SK-N-SH treated with all-trans-retinoic acid at 6 μM for 48 hours (cell line): ENCODE measurements around the gene RHOJ.

Experiments used
- ARNTL ChIP-seq: fragments of 450-650 bp; formaldehyde crosslinking; IDR thresholded peaks from 2 replicates; pipeline ENCODE4 v1.5.0; 2020; ENCODE audit warnings: low read depth, mild to moderate bottlenecking, moderate library complexity, borderline replicate concordance
- CSDC2 ChIP-seq: fragments of 250-450 bp; sonication (Bioruptor Pico); IDR thresholded peaks from 2 replicates; pipeline ENCODE4 v1.5.0; 2020; ENCODE audit warnings: mild to moderate bottlenecking, moderate library complexity
- GLIS3 ChIP-seq: fragments of 250-450 bp; sonication (Bioruptor Pico); IDR thresholded peaks from 2 replicates; pipeline ENCODE4 v1.5.0; 2020; ENCODE audit warnings: mild to moderate bottlenecking, moderate library complexity
- ISL1 ChIP-seq: fragments of 250-450 bp; sonication (Bioruptor Pico); IDR thresholded peaks from 2 replicates; pipeline ENCODE4 v2.1.2; 2022; ENCODE audit warnings: mild to moderate bottlenecking, moderate library complexity
- TCF4 ChIP-seq: fragments of 250-450 bp; sonication (Bioruptor Pico); IDR thresholded peaks from 2 replicates; pipeline ENCODE4 v1.8.0; 2021; ENCODE audit warnings: mild to moderate bottlenecking, moderate library complexity, borderline replicate concordance
- ZFP3 ChIP-seq: fragments of 250-450 bp; sonication (Bioruptor Pico); IDR thresholded peaks from 2 replicates; pipeline ENCODE4 v1.5.0; 2020; ENCODE audit warnings: mild to moderate bottlenecking, moderate library complexity
- ZNF70 ChIP-seq: fragments of 450-650 bp; formaldehyde crosslinking; IDR thresholded peaks from 2 replicates; pipeline ENCODE4 v1.5.0; 2020; ENCODE audit warnings: mild to moderate bottlenecking, moderate library complexity
- ZNF8 ChIP-seq: fragments of 450-650 bp; formaldehyde crosslinking; IDR thresholded peaks from 2 replicates; pipeline ENCODE4 v1.5.0; 2020; ENCODE audit warnings: mild to moderate bottlenecking, moderate library complexity
- TF ChIP-seq, protein P1 (sequence below): fragments of 250-450 bp; sonication (Bioruptor Pico); IDR thresholded peaks from 2 replicates; pipeline ENCODE4 v1.5.1; 2021; ENCODE audit warnings: mild to moderate bottlenecking, moderate library complexity
- TF ChIP-seq, protein P2 (sequence below): fragments of 250-450 bp; sonication (Bioruptor Pico); IDR thresholded peaks from 2 replicates; pipeline ENCODE4 v1.8.0; 2020; ENCODE audit warnings: mild to moderate bottlenecking, moderate library complexity, borderline replicate concordance

DNA sequence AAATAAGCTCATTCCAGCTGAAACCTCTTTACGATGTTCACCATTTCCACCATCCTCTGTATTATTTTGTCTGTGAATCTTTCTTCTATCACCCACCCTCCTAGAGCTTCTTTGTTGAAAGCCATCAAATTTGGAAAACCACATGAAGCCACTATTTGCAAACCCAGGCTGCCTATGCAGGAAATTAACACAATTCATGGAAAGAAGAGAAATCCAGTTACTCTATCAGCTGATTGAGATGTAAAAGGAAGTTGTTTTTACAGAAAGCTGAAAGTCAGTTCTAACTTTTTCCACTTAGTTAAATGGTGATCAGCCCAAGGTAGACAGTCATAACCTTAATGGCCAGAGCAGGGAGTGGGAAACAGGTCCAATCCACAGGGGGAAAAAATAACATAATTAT is 6.6 kb downstream of the RHOJ start:
- TF ChIP-seq, protein P1, sequence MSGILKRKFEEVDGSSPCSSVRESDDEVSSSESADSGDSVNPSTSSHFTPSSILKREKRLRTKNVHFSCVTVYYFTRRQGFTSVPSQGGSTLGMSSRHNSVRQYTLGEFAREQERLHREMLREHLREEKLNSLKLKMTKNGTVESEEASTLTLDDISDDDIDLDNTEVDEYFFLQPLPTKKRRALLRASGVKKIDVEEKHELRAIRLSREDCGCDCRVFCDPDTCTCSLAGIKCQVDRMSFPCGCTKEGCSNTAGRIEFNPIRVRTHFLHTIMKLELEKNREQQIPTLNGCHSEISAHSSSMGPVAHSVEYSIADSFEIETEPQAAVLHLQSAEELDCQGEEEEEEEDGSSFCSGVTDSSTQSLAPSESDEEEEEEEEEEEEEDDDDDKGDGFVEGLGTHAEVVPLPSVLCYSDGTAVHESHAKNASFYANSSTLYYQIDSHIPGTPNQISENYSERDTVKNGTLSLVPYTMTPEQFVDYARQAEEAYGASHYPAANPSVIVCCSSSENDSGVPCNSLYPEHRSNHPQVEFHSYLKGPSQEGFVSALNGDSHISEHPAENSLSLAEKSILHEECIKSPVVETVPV (CRISPR knock-in tag), result no peak
- TF ChIP-seq CSDC2 (CRISPR knock-in tag), result no peak
- TF ChIP-seq TCF4 (CRISPR knock-in tag), result no peak
- no peak for TF ChIP-seq ARNTL (CRISPR knock-in tag)
- no peak for TF ChIP-seq ZNF70 (CRISPR knock-in tag)
- no peak for TF ChIP-seq ISL1 (CRISPR knock-in tag)
- TF ChIP-seq, protein P2, sequence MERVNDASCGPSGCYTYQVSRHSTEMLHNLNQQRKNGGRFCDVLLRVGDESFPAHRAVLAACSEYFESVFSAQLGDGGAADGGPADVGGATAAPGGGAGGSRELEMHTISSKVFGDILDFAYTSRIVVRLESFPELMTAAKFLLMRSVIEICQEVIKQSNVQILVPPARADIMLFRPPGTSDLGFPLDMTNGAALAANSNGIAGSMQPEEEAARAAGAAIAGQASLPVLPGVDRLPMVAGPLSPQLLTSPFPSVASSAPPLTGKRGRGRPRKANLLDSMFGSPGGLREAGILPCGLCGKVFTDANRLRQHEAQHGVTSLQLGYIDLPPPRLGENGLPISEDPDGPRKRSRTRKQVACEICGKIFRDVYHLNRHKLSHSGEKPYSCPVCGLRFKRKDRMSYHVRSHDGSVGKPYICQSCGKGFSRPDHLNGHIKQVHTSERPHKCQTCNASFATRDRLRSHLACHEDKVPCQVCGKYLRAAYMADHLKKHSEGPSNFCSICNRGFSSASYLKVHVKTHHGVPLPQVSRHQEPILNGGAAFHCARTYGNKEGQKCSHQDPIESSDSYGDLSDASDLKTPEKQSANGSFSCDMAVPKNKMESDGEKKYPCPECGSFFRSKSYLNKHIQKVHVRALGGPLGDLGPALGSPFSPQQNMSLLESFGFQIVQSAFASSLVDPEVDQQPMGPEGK (CRISPR knock-in tag), result no peak
- no peak for TF ChIP-seq GLIS3 (CRISPR knock-in tag)
- no peak for TF ChIP-seq ZFP3 (CRISPR knock-in tag)
- no peak for TF ChIP-seq ZNF8 (CRISPR knock-in tag)
